ENCODE results near the gene SLC2A9. TPM values are rescaled to one million over a fixed set of nuclear protein-coding genes. Genes with fewer than 3 reads are reported as not detected.
"Not testable (repeated sequence)": the region's sequence is repeated elsewhere in the genome, so short reads cannot be mapped to it uniquely, and the experiment has no call there.

SLC2A9 gene
- total RNA-seq, 1 donor, result 3.2 TPM

DNA sequence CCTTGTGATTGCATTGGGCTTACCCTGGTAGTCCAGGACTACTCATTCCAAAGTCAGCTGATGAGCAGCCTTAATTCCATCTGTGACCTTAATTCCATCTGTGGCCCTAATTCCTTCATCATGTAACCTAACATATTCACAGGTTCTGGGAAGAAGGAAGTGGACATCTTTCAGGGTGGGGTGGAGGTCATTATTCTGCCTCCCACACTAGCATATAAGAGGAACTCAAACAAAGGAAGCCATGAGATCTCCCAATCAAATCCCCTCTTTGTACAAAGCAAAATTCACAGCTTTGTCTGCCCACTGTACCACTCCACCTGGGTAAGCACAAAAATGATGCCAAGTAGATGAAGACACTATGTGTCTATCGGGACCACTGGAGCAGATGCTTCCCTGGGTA, 87.3 kb downstream of the SLC2A9 start:
- DNase-seq (ENCODE audit: low read depth in 2 of 3, low spot score in 2 of 3), result no peak

DNA sequence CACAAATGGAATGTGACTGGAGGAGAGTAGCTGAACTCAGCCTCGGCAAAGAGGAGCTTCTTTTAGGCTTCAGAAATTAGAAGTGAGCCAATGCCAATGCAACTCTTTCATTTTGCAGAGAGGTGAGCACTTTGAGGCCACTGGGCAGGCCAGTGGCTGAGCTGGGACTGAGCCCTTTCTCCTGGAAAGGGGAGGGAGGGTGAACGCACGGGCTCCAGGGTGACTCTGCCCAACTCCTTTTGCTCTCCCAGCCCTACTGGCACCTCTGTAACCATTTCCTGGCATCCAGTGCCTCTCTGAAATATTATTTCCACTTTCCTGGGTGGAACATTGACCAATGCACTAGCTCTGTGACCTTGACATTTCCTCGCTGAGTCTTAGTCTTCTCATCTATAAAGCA, 88.1 kb downstream of the SLC2A9 start:
- DNase-seq (ENCODE audit: low read depth in 2 of 3, low spot score in 2 of 3), result no peak

DNA sequence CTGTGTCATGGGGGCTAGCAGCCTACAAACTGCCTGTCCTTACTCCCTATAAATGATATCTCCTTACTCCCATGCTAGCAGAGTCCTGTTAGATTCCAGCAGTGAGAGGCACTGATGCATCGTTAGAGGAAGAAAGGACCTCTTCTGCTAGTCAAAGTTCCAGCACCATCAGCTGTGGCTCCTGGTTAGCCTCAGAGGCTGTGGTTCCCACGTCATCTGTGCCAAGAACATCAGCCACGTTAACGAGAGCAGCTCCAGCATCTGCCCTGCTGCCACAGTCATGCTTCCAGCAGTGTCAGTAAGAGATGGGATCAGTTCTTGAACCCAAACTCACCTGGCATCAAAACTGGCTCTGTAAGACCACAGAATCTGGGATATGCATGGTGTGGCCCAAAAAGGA, 88.5 kb downstream of the SLC2A9 start:
- DNase-seq (ENCODE audit: low read depth in 2 of 3, low spot score in 2 of 3), result no peak

DNA sequence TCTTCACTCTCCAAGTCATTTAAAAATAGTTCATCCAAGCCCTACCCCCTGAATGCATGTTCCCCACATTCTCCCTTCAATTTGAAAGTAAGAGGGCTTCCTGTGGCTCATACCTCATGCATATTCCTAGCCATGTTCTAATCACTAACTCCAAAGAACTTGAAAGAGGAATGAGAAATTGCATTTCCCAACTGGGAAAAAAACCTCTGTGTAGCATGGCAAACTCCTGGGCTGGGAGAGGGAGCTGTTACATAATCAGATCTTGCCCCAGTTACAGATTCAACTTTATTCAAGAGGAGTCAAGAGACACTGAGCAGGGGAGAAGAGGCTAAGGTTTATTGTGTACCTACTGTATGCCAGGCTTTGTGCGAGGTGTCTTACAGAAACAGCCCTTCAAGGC, 90.2 kb downstream of the SLC2A9 start:
- no peak for DNase-seq (ENCODE audit: low read depth in 2 of 3, low spot score in 2 of 3)

DNA sequence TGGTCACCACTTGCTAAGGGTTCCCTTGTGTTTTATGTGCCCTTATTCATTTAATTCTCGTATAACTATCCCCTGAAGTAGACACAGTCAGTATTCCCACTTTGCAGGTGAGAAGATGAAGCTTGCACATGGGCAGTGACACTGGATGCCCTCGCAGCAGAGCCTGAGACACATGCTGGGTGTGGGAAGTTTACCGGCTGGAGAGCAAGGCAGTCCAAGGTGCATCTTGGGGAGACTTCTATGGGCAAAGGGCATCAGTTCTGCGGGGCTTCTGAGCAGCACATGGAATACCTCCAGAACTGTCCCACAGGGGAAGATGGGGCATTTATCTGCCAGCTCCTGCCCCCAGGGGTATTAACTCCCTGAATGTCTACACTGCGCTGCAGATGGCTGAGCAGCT, 92.2 kb downstream of the SLC2A9 start:
- no peak for DNase-seq (ENCODE audit: low read depth in 2 of 3, low spot score in 2 of 3)

DNA sequence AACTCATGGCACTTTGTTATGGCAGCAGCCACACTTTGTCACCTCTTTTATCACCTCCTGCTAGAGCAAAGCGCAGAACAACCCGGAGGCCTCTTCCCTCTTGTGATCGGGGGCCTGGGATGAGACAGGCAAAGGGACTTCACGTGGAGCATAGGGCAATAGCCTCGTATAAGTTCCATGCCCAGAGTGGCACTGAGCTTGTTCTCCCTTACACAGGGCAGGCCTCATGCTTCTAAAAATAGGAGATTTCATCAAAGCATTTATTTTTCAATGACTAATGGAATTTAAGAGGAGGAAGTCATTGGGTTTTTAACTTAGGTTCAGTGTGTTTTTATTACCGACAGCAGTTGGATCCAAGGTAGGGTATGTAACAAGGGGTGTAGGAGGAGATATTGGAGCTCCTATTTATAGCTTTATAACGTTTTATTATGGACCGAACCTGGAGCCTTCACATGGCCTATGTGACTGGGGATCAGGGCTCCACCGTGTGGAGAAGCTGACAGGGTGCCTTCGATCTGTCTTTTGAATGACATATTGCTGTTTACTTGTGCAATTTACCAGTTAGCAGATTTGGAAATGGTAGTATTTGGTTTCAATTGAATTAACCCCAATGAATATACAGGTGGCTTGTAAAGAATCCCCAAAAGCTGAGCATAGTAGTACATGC, 93.8 kb downstream of the SLC2A9 start:
- peak in 1 of 3 donors; percentile 3 for DNase-seq (ENCODE audit: low read depth in 2 of 3, low spot score in 2 of 3)

DNA sequence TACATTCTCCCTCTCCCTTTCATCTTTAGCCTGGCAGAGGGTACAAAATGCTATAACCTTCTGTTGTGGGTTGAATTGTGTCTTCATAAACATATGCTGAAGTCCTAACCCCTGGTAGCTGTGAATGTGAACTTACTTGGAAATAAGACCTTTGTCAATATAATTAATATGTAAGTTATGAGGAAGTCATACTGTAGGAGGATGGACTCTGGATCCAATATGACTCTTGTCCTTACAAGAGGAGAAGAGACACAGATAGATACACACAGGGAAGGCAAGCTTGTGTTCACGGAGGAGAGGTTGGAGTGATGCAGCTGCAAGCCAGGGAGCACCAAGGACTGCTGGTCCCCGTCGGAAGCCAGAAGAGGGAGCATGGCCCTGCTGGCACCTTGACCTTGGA, 94.7 kb downstream of the SLC2A9 start:
- DNase-seq (ENCODE audit: low read depth in 2 of 3, low spot score in 2 of 3), result no peak

DNA sequence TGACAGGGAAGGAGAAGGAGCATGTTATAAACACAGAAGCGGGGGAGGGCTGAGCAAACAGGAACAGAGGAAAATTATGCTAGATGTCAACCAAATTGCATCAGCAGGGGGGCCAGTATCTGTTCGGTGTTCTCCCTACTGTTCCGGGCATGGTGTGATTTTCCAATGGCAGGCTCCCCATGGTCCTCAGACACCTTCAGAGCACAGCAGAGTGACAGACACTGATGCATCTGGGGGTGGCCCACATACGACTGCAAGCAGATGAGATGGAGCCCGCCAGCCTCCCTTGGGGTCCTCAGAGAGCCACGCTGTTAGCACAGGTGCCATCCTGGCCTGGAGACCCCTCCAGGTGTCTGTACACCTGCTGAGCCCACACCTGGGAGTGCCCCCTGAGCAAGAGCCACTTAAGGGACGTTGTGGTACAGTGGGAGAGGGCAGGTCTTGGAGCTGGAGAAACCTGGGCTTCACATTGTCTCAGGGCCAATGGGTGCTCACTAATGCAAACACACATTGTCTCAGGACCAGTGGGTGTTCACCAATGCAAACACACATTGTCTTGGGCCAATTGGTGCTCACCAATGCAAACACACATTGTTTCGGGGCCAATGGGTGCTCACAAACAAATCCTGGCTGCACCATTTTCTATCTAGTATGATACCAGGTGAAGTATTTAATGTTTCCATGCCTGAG, 95.4 kb downstream of the SLC2A9 start:
- DNase-seq (ENCODE audit: low read depth in 2 of 3, low spot score in 2 of 3), result no peak

DNA sequence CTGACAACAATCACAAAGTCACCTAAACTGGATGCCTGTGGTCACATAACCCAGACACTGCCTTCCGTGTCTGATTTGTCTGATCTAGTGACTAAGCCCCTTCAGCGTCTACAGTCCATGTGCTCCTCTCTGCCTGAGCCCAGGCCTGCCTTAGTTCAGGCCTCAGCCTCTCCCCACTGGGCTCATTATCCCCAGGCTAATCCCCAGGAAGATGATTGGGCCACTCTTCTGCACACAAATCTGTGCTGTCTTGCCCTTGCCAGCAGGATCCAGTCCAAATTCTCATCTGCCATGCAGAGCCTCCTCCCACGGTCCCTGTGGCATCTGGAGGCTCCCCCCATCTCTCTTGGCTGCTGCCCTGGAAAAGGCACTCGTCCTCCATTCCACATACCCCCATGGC, 96.5 kb downstream of the SLC2A9 start:
- DNase-seq (ENCODE audit: low read depth in 2 of 3, low spot score in 2 of 3), result no peak

DNA sequence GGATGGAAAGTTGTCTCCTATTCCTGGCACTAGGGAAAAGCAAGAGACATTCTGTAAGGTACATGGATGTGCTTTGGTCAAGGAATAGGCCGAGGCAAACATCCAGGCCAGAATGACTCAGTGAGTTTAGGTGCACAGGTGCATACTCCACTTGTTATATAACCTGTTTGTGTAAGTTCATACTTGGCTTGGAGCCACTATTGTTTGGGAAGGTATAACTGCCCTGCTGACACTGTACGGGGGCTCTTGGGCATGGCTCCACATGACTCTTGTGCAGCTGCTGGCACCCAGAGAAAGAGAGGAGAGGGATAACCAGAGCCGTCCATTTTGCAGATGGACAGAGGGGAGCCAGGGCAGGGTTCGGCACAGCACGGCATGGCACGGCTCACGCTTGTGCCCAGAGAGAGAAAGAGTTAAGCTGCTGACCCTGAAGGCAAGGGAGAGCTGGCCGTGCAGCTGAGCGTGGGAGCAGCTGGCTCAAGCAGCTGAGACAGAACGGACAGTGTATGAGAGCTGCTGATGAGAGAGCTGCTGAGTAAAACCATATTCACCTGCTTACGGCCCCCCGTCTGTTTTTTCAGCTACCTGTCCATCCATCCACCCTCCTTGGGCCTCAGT, 98.0 kb downstream of the SLC2A9 start:
- DNase-seq (ENCODE audit: low read depth in 2 of 3, low spot score in 2 of 3), result no peak

DNA sequence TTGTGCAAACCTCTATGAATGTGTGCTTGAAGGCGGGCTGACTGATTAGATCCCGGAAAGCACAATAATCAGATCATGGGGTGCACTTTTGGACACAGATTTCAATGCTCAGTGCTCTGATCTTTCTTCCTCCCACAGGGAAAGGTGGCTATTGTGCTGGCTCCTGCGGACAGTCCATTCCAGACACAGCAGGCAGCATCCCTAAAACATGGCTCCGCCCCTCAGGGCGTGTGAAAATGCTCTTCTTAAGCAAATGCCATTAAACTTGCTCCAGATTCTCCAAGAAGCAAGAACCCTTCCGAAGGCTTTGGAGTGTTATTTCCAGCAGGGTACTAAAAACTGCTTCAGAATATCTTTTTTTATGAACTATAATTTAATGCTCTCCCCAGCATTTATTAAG, 100.0 kb downstream of the SLC2A9 start:
- DNase-seq (ENCODE audit: low read depth in 2 of 3, low spot score in 2 of 3), result no peak

DNA sequence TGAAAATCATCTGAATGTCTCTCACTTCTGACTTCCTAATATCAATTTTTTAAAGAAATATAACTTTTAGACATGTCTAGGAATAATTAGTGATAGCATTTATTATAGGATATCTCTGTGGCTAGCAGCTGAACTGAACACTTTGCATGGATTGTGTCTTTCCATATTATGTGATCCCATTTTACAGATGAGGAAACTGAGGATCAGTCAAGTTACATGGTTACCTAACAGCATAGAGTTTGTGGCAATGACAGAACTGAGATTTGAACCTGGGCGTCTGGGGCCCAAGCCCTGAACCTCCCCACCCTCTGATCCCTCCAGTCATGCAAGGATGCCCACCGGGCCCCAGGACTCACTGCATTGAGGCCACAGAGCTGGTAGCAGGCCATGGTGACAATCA, 101.3 kb downstream of the SLC2A9 start:
- DNase-seq (ENCODE audit: low read depth in 2 of 3, low spot score in 2 of 3), result no peak

DNA sequence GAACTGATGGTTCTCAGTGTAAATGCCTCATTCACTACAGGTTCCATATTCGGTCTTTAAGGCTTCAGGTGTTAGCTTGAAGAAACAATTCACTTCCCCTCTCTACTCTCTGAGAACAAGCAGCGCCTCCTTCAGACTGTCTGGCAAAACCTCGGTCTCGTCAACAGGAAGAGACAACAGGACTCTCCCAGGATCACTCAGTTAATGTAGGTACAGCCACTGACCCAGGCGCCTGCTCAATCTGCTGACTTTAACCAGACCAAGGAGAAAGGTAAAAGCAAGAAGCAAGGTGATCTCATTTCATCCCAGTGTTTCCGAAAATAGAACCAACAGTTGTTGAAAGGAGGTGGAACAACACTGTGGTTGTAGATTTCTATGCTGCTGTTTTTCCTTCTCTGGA, 102.2 kb downstream of the SLC2A9 start:
- DNase-seq (ENCODE audit: low read depth in 2 of 3, low spot score in 2 of 3), result no peak

DNA sequence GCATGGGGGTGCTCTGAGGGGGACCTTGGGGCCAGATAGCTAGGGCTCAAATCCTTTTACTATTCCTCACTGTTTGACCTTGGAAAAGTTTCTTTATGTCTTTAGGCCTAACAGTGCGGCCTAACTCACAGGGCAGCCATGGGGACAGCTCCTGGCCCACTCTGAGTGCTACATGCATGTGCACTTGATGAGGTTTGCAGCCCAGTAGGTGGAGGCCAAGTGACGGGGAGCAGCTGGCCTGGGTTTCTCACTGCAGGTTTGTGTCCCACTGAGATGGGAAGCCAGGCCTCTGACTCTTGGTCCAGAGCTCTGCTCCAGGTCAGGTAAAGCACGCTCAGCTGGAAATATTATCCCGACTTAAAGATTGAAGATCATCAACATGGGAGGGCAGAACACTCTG, 102.8 kb downstream of the SLC2A9 start:
- no peak for DNase-seq (ENCODE audit: low read depth in 2 of 3, low spot score in 2 of 3)

DNA sequence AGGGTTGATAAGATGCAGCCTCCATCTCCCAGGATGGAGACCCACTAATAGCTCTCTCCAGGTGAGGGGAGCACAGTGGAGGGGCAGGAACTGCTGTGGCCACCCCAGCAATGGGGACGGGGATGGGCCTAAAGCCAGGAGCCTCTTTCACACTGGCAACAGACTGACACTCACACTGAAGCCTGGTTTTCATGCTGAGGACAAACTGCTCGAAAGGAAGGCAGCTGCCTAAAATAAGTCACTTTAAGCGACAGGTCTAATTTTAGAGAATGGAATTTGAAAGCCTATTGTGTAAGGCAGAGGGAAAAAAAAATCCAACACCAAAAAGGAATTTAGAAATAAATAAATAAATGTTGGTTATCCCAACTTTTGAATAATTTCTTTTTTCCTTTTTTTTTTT, 104.4 kb downstream of the SLC2A9 start:
- no peak for DNase-seq (ENCODE audit: low read depth in 2 of 3, low spot score in 2 of 3)

DNA sequence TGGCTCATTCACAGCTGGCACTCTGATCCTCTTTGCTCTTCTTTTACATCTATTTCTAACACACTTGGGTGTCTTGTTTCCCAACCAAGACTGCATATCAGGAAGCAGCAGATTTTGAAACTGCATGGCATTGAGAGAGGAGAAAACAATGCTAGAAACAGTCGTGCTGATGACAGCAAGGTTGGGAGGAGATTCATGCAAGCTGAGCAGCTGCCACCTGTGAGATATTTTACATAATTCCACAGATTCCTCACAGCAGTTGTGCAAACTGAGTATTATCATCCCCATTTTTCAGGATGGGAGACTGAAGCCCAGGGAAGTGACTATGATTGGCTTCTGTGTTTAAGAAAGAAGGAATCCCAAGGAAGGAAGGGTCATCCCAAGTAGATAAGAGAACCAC, 105.0 kb downstream of the SLC2A9 start:
- DNase-seq (ENCODE audit: low read depth in 2 of 3, low spot score in 2 of 3), result no peak

DNA sequence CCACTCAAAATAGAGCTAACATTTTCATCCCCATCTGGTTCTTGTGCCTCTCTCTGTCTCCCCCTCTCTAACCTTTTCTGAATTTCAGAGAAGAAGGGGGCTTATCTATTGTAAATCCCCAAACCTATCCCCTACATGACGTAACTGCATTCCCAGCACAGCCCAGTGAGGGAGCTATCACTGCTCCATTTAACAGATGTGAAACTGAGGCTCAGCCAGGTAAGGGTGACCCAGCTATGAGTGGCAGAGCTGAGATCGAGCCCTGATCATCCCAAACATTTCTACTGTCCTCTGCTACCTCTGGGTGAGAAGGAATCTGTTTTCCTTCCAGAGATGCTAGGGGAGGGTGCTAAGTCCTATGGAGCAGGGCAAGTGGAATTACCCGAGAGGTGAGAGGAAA, 107.5 kb downstream of the SLC2A9 start:
- no peak for DNase-seq (ENCODE audit: low read depth in 2 of 3, low spot score in 2 of 3)

DNA sequence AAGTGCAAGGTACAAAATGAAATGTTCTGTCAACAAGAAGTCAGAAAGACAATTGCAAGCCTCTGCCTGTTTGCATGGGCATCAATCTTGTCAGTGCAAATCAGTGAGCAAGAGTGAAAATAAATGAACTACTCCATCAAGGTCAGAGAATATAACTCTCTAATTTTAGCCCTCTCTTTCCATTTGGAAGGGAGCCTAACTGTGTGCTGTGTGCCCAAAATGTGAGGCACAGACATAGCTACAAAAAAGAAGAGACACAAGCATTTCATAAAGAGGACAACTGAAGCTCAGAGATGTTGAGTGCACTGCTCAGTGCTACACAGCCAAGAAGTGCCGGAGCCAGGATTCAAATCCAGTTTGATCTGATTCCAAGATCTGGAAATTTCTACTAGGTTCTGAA, 114.3 kb downstream of the SLC2A9 start:
- no peak for DNase-seq (ENCODE audit: low read depth in 2 of 3, low spot score in 2 of 3)

DNA sequence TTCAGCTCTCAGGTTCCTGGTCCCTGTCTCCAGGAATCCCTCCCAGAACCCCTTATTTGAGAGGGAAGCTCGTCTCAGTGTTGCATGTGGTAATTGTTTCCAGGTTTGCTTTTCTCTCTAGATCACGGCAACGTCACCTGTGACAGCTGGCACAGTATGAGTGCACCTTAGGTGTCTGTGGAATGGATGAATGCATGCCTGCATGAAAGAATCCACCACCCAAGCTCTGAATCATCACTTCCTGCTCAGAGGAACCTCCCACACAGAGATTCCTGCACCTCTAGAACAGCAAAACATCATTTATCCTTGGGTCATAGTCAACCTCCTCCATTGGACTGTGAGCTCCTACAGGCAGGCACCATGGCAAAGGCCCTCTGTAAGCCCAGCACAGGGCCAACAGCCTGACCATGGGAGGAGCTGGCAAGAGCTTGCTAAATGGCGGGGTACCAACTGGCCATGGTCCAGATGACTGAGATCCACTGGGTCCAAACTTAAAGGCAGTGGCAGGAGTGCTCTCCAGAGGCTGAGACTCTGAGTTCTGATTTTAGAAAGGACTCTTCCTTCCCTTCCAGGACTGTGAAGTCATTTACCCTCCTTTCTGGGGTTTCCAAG, 116.2 kb downstream of the SLC2A9 start:
- DNase-seq (ENCODE audit: low read depth in 2 of 3, low spot score in 2 of 3), result no peak

DNA sequence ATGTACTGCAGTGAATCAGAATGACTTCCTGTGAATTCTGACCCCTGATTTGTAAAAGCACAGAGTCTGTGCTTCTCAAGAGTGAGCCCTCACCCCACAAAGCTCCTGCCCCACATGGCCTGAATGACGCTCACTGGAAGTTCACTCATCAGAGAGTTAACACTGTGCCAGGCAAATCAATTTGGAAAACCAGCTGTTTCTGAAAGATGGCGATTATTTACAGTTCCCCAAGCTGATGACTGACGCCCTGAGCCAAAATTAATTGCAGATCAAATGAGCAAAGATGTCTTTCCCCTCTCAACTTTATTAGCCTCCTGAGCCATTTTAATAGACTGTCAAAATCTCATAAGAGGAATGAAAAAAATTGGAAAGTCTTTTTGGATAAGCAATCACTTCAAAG, 118.0 kb downstream of the SLC2A9 start:
- no peak for DNase-seq (ENCODE audit: low read depth in 2 of 3, low spot score in 2 of 3)

DNA sequence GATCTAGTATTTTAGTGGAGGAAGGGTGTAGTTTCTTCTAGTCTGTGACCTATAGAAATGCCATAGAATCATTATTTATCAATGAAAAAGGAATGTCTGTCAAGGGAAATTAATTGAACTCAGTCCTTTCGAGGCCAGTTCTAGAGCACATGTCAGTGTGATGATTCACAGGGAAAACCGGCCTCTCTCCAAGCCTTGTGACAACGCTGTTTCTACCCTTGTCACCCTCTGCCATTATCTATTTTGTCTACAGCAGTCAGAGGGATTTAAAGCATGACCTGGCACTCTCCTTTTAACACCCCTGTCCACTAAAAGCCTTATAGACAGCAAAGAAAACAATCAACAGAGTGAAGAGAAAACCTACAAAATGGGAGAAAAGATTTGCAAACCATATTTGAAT, 120.0 kb downstream of the SLC2A9 start:
- no peak for DNase-seq (ENCODE audit: low read depth in 2 of 3, low spot score in 2 of 3)

DNA sequence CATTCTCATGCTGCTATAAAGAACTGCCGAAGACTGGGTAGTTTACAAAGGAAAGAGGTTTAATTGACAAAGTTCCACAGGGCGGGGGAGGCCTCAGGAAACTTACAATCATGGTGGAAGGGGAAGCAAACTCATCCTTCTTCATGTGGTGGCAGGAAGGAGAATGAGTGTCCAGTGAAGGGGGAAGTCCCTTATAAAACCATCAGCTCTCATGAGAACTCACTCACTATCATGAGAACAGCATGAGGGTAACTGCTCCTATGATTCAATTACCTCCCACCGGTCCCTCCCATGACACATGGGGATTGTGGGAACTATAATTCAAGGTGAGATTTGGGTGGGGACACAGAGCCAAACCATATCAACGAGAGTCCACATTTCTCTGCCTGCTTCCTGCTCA, 120.7 kb downstream of the SLC2A9 start:
- DNase-seq (ENCODE audit: low read depth in 2 of 3, low spot score in 2 of 3), result not testable (repeated sequence)

All from hematopoietic multipotent progenitor cell (in vitro differentiated cells).